Measurements from ENCODE around the gene TNRC18.

The TNRC18 gene

GRCh38 chr7:5354460-5355232 is 69.0 kb downstream of the TNRC18 start:
- peak overlapping the region; percentile 39 for H3K4me3 ChIP-seq (ENCODE audit: control insufficient read depth, low read depth, low read length)
- peak; percentile 81 for DNase-seq (ENCODE audit: low read depth)
- TF ChIP-seq, protein P1, sequence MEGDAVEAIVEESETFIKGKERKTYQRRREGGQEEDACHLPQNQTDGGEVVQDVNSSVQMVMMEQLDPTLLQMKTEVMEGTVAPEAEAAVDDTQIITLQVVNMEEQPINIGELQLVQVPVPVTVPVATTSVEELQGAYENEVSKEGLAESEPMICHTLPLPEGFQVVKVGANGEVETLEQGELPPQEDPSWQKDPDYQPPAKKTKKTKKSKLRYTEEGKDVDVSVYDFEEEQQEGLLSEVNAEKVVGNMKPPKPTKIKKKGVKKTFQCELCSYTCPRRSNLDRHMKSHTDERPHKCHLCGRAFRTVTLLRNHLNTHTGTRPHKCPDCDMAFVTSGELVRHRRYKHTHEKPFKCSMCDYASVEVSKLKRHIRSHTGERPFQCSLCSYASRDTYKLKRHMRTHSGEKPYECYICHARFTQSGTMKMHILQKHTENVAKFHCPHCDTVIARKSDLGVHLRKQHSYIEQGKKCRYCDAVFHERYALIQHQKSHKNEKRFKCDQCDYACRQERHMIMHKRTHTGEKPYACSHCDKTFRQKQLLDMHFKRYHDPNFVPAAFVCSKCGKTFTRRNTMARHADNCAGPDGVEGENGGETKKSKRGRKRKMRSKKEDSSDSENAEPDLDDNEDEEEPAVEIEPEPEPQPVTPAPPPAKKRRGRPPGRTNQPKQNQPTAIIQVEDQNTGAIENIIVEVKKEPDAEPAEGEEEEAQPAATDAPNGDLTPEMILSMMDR (conservative IDR thresholded peaks at IDR 0.05; ENCODE audit: control insufficient read depth, insufficient read depth, low read depth, low read length) = no peak

- H3K4me3 ChIP-seq (ENCODE audit: control insufficient read depth, low read depth, low read length) = no peak overlapping the region
- DNase-seq (ENCODE audit: low read depth) = no peak
- TF ChIP-seq, protein P1 (conservative IDR thresholded peaks at IDR 0.05; ENCODE audit: control insufficient read depth, insufficient read depth, low read depth, low read length) = no peak
Observed at GRCh38 chr7:5352440-5353010, 71.1 kb downstream of the TNRC18 start.

DNA sequence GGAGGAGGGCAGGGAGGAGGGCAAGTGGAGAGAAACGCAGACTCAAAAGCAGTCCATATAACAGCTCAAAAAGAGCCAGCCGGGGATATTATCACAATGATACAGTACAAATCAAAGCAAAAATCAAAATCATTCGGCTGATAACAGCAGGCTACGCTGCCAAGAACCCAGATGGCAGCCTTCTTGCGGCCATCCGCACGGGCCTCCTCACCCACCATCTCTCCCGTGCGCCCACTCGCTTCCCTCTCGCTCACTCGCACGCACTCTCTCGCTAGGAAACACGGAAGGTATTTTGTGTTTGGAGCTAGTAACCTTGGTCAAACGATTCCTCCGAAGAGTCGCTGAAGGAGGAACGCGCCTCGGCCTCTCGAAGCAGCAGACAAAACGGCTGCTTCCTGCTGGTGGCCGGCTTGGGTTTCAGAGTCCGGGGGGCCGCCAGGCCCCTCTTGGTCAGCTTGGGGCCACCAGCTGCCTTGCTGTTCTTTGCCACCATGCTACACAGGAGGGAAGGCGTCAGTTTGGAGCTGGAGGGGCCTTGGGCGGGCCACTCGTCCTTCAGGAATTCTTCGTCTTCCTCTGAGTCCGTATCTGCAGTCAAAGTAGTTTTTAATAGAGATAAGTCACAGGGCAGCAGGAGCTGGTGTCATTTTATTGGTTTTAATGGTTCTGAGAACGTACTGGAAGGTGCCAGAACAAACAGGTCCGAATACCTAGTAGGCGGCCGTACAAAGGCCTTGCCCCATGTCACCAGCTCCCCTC is 71.9 kb downstream of the TNRC18 start:
- TF ChIP-seq, protein P1 (conservative IDR thresholded peaks at IDR 0.05; ENCODE audit: control insufficient read depth, insufficient read depth, low read depth, low read length) = no peak
- DNase-seq (ENCODE audit: low read depth) = peak; percentile 14
- H3K4me3 ChIP-seq (ENCODE audit: control insufficient read depth, low read depth, low read length) = no peak overlapping the region

- TF ChIP-seq, protein P1 (conservative IDR thresholded peaks at IDR 0.05; ENCODE audit: control insufficient read depth, insufficient read depth, low read depth, low read length) = no peak
- no peak overlapping the region for H3K4me3 ChIP-seq (ENCODE audit: control insufficient read depth, low read depth, low read length)
- no peak for DNase-seq (ENCODE audit: low read depth)
Observed at GRCh38 chr7:5350600-5351385, 72.8 kb downstream of the TNRC18 start.

- TF ChIP-seq, protein P1 (conservative IDR thresholded peaks at IDR 0.05; ENCODE audit: control insufficient read depth, insufficient read depth, low read depth, low read length) = no peak
- no peak overlapping the region for H3K4me3 ChIP-seq (ENCODE audit: control insufficient read depth, low read depth, low read length)
- DNase-seq (ENCODE audit: low read depth) = no peak
Observed at GRCh38 chr7:5350174-5350463, 73.5 kb downstream of the TNRC18 start.

- TF ChIP-seq, protein P1 (conservative IDR thresholded peaks at IDR 0.05; ENCODE audit: control insufficient read depth, insufficient read depth, low read depth, low read length) = no peak
- no peak for DNase-seq (ENCODE audit: low read depth)
- no peak overlapping the region for H3K4me3 ChIP-seq (ENCODE audit: control insufficient read depth, low read depth, low read length)
Observed at GRCh38 chr7:5349437-5350173, 74.0 kb downstream of the TNRC18 start.

Measured in fibroblast of mammary gland (primary cell).